Astrocyte of the hippocampus (primary cell): ENCODE results near the gene MYH9.
"Not testable (repeated sequence)": the region's sequence is repeated elsewhere in the genome, so short reads cannot be mapped to it uniquely, and the experiment has no call there.

ENCODE experiments used
- DNase-seq: peaks from one replicate; pipeline ENCODE4 v3.0.0; 2011; ENCODE audit warnings: low read depth, low spot score

The MYH9 gene

GRCh38 chr22:36252754-36253522, 134.8 kb downstream of the MYH9 start, which contains the start of gene APOL1:
Gene APOL1, plus strand, starts transcription at chr22:36253133. Its CDS starts 1,823 bp downstream, at chr22:36254956.
- DNase-seq, result peak; percentile 41

DNA sequence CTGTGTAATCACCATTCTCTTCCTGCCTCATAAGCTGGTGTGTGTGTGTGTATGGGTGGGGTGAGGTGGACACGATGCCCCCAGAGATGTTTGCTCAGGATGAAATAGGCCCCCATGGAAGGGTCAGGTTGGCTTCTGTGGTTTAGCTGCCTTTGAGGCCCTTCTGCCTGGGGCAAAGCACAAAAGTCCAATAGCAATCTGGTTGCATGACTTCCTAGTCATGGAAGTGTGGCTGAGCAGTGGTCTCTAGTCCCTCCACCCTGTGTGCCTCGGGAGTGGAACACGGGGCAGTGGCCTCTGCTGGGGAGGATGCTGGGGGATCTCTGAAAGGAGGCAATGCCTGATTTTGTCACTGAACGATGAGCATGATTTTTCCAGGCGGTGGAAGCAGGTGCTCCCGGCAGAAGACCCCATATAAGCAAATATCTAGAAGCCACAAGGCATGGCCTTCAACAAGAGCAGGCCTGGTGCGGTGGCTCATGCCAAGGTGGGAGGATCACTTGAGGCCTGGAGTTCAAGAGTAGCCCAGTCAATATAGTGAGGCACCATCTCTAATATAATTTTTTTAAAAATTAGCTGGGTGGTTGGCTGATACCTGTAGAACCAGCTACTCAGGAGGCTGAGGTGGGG, 135.7 kb downstream of the MYH9 start:
- not testable (repeated sequence) for DNase-seq

- DNase-seq, result not testable (repeated sequence)
These were observed 137.3 kb downstream of the MYH9 start for GRCh38 chr22:36250292-36250960.

DNA sequence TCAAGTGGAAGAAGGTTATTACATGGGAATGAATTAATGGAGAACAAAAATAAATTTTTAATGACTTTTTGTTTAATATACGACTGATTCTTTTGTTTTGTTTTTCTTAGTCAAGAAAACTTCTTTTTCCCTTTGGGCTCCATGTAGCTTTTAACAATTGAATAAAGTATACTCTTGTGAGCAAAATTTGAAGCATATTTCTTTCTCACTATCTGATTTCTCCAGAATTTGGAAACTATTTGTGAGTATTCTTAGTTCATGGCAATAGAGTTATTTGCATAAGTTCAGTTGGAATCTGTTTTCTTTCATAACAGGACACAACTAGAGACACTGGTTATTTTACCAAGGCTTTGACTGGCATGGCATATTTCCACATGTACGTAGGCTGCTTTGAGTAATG, 138.6 kb downstream of the MYH9 start:
- DNase-seq, result no peak

DNA sequence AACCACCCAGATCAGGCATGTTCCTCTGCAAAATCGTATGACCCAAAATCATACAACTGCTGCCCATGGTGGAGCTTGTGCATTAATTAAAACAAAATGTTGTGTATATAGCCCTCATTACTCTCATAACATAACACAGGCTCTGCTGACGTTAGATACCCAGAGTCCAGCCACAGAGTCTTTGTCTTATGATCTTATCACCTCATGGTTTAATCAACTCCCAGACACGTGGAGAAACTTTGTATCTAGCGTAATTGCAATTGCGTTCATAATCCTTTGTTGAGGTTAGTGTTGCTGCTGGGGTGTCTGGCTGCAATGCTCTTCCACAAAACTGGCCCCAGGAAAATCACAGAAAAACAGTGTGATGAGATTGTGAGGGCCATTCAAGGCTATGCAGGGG, 139.8 kb downstream of the MYH9 start:
- no peak for DNase-seq

- no peak for DNase-seq
These were observed 141.0 kb downstream of the MYH9 start for GRCh38 chr22:36246718-36247117.

GRCh38 chr22:36245805-36246356, 141.9 kb downstream of the MYH9 start:
- DNase-seq, result no peak

DNA sequence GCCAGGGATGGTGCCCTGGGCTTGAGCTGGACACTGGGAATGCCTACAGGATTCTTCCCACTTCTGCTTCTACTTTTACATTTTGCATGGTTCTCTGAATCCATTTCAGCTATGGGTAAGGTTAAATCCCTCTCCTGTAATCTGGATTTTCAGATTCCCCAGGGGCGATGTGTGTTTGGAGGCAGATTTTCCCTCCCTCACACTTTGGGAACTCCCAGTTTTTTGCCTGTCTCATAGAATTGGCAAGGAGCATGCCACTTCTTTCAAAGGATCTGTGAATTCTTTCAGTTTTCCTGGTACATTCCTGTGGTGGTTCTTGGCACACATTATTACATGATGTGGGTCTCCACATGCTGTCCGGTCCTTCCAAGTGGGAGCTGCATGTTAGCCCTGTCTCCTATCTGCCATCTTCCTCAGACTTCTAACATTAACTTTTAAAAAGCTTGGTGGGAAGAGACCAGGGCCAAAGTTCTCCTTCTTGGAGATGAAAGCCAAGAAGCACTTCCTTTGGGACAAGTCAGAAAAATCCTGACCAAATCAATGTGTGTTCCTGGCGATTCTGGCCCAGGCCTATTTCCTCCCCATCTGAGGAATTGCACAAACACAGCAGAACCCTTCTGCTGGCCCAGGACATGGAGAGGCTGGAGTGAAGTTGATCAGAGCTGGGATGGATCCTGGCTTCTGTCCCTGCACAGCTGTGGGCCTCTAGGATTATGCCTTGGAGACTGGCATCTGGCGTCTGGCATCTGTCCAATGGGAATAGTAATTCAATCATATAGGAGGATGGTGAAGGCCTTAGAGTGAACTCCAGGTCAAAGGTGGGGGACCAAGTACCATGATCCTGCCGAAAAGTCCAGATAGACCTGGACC, 143.0 kb downstream of the MYH9 start:
- DNase-seq, result peak; percentile 85

DNA sequence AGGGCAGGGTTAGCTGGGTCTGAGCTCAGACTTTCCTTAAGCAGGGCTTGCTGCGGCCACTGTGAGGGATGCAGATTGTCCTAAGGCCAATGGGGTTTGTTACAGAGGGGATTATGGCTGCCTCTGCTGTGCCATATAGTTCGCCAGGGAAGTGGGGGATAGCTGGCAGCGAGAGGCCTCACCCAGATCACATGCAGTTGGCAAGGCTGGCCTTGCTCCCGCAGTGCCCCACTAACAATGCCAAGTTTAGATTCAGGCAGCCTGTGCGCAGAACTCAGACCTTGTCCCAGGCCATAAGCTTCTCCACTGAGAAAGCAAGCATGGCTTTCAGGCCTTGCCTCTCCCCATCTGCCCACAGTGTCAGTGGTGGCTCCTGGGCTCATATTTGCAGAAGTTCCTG, 143.8 kb downstream of the MYH9 start:
- DNase-seq, result peak; percentile 4

GRCh38 chr22:36239401-36240171, 148.2 kb downstream of the MYH9 start, which contains the start of gene APOL2:
Gene APOL2, minus strand, starts transcription at chr22:36239527. Its CDS starts 6,365 bp downstream, at chr22:36233162.
- DNase-seq, result peak; percentile 95

- DNase-seq, result no peak
These were observed 148.7 kb downstream of the MYH9 start for GRCh38 chr22:36239150-36239400.

- no peak for DNase-seq
These were observed 149.2 kb downstream of the MYH9 start for GRCh38 chr22:36238373-36239149.

- DNase-seq, result no peak
These were observed 150.1 kb downstream of the MYH9 start for GRCh38 chr22:36237462-36238372.

DNA sequence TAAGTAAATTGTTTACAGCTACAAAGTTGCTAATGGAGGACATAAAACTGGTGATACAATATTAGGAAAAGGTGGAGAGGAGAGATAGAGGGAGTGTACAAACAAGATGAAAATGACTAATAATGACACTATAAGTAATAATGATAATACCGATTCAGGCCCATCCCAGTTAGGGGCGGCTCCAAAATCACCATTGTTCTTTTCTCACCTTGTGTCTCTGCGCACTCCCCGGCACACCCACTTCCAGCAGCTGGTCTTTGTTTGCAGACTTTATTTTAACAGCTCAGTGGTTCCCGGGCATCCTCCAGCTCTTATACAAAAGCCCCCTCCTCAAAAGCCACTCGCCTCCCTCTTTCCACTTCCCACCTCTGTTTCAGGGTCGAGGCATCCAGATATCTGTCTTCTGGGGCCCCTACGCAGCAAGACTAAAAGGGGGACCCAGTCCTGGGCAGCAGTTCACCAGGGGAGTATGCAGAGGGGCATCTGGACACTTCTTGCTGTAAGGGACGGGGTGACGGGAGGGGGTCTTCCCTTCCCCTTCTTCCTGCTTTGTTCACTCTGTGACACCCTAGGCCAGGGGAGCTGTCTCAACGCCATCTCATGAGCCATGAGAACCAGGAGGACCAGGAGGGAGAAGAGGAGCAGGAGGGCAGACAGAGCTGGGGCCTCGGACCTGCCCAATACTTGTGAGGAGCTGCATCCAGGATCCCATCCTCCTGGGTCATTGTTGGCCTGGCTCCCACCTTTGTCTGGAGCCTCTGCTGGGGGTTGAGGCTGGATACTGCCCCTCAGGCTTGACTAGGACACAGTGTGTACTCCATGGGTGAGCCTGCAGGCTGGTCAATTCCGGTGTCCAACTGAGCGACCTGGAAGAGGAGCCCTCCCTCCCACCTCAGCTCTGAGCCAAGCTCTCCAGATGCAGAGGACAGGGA, 151.1 kb downstream of the MYH9 start:
- DNase-seq, result no peak

DNA sequence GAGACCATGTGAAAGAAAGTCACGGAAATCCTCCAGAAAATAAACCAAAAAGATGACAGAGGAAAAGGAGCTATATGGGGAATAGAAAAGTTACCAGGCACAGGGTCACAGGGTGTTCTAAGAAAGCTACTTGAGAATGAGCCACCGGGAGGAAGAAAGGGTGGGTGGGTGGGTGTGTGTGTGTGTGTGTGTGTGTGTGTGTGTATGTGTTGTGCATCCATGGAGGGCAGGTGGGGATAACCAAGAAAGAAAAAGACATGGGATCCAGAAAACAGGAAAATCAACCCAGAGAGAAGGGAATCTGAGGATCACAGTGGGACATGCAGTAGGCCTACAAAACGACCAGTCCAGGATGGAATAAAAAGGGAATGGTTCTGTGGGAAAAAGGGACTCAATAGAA, 152.2 kb downstream of the MYH9 start:
- no peak for DNase-seq

- no peak for DNase-seq
These were observed 152.8 kb downstream of the MYH9 start for GRCh38 chr22:36234919-36235318.

DNA sequence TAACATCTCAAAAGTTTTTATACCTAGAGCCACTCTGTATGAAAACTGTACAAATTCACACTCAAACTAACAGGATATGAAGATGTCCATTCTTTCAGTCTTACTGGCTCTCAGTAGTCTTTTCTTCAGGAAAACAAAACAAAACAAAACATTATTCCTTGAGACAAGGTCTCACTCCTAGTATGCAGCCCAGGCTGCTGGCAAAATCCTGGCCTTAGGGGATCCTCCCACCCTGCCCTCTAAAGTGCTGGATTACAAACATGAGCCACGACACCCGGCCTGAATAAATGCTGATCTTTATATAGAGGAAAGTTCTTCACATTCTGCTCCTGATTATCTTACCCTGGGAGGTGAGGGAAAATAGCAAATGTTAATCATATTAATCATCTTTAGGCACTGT, 153.6 kb downstream of the MYH9 start:
- no peak for DNase-seq

GRCh38 chr22:36233796-36234195, 154.0 kb downstream of the MYH9 start:
- DNase-seq, result no peak
